ENCODE measurements around the gene FOXI2. TPM values are rescaled to one million over a fixed set of nuclear protein-coding genes. Genes with fewer than 3 reads are reported as not detected.

Gene FOXI2
- total RNA-seq (2022): not detected in 2 replicates
- Bru-seq, nascent RNA: not detected
- not detected for BruChase-seq, experiment 1, labeled RNA remaining after a 2-hour chase
- BruChase-seq, experiment 2, labeled RNA remaining after a 6-hour chase: not detected
- long read RNA-seq: 0 reads

DNA sequence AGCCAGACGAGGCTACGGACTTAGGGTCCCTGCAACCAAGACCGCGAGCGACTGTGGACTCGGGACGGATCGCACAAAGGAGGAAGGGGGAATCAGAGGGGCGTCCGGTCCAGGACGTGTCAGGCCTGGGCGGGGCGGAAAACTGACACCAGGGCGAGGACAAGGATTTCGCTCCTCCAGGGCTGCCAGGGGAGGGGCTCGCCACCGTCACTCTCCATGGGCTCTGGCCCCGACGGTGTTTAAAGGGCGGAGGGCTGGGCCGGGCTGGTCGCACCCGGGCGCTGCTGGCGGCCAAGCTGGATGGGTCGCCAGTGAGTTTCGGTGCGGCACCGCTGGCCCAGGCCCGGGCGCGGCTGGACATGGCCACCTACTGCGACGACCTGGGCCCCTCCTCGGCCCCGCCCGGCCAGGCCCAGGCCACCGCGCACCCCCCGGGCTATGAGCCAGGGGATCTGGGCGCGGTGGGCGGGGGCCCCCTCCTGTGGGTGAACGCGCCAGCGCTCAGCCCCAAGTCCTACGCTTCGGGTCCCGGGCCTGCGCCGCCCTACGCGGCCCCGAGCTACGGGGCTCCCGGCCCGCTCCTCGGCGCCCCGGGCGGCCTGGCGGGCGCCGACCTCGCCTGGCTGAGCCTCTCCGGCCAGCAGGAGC is at the start of gene FOXI2:
Gene FOXI2 (plus strand): TSS at position 271 of the 648 bp plus-strand sequence. CDS start 89 bp downstream, at position 360.
- Mint-ChIP-seq H3K4me3 (ENCODE audit: unreplicated experiment) (no peak within 1 kb of the TSS), H3K27ac (ENCODE audit: unreplicated experiment) (no peak within 1 kb of the TSS), H3K36me3 (ENCODE audit: insufficient read depth, unreplicated experiment) (no peaks in the 10 kb centered on the region), H3K27me3 (ENCODE audit: insufficient read depth, unreplicated experiment) (peaks cover 11% of the 10 kb centered on the region), H3K4me1 (ENCODE audit: low read depth, unreplicated experiment) (no peaks in the 10 kb centered on the region), H3K9me3 (ENCODE audit: unreplicated experiment) (no peaks in the 10 kb centered on the region)
- DNase-seq: no peak
- ChIA-PET POLR2A (no interaction called here), CTCF (no interaction called here)
- Histone ChIP-seq H3K4me1 (no peaks in the 10 kb centered on the region), H3K9me3 (peaks cover 5% of the 10 kb centered on the region; the same call in 1 of the 2 replicates), H3K4me3 (ENCODE audit: low read depth, low read length) (no peak within 1 kb of the TSS), H3K36me3 (ENCODE audit: control insufficient read depth, insufficient read depth, low read length) (no peaks in the 10 kb centered on the region), H3K27me3 (replicated peaks; ENCODE audit: control insufficient read depth, insufficient read depth, low read length) (no peaks in the 10 kb centered on the region)
- TF ChIP-seq, protein P1, sequence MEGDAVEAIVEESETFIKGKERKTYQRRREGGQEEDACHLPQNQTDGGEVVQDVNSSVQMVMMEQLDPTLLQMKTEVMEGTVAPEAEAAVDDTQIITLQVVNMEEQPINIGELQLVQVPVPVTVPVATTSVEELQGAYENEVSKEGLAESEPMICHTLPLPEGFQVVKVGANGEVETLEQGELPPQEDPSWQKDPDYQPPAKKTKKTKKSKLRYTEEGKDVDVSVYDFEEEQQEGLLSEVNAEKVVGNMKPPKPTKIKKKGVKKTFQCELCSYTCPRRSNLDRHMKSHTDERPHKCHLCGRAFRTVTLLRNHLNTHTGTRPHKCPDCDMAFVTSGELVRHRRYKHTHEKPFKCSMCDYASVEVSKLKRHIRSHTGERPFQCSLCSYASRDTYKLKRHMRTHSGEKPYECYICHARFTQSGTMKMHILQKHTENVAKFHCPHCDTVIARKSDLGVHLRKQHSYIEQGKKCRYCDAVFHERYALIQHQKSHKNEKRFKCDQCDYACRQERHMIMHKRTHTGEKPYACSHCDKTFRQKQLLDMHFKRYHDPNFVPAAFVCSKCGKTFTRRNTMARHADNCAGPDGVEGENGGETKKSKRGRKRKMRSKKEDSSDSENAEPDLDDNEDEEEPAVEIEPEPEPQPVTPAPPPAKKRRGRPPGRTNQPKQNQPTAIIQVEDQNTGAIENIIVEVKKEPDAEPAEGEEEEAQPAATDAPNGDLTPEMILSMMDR (IDR thresholded peaks at IDR 0.05; ENCODE audit: insufficient read depth in 1 of 2, low read depth in 1 of 2, low read length in 1 of 2, severe bottlenecking in 1 of 2, unreplicated experiment in 1 of 2): no peak
- intact Hi-C loops (cut with micrococcal nuclease; ENCODE audit: unreplicated experiment): no loop called here
- no TSS peak for BruUV-seq (replicated peaks)

DNA sequence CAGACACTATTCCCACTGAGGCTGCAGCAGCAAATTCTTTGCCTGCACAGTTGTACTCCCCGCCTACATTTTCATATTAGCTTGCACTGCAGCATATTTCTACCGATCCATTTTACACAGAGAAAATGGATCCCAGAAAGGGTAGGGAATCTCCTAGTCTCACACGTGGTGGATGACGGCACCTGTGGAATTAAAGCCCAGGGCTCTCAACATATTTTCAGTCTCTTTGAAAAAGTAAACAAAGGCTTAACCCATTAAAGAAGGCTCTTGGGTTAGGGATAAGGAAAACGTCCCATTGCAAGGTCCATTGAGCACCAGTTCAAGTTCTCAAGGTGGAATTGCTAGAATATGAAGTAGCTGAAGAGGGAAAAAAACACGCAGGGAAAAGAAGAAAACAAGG is 49.4 kb upstream of the FOXI2 start:
- H3K36me3 Mint-ChIP-seq (ENCODE audit: insufficient read depth, unreplicated experiment): no peaks in the 10 kb centered on the region
- Histone ChIP-seq H3K4me1 (no peaks in the 10 kb centered on the region), H3K4me3 (ENCODE audit: low read depth, low read length) (no peak overlapping the region), H3K27me3 (replicated peaks; ENCODE audit: control insufficient read depth, insufficient read depth, low read length) (no peaks in the 10 kb centered on the region), H3K36me3 (ENCODE audit: control insufficient read depth, insufficient read depth, low read length) (no peaks in the 10 kb centered on the region), H3K9me3 (no peaks in the 10 kb centered on the region)
- H3K4me1 Mint-ChIP-seq (ENCODE audit: low read depth, unreplicated experiment): no peaks in the 10 kb centered on the region
- no peak overlapping the region for H3K27ac Mint-ChIP-seq (ENCODE audit: unreplicated experiment)
- no peaks in the 10 kb centered on the region for H3K9me3 Mint-ChIP-seq (ENCODE audit: unreplicated experiment)
- intact Hi-C loops (cut with micrococcal nuclease; ENCODE audit: unreplicated experiment): no loop called here
- ChIA-PET POLR2A (no interaction called here), CTCF (no interaction called here)
- H3K4me3 Mint-ChIP-seq (ENCODE audit: unreplicated experiment): no peak overlapping the region
- H3K27me3 Mint-ChIP-seq (ENCODE audit: insufficient read depth, unreplicated experiment): peaks cover 16% of the 10 kb centered on the region
- no peak for DNase-seq
- BruUV-seq (replicated peaks): no TSS peak
- TF ChIP-seq, protein P1 (IDR thresholded peaks at IDR 0.05; ENCODE audit: insufficient read depth in 1 of 2, low read depth in 1 of 2, low read length in 1 of 2, severe bottlenecking in 1 of 2, unreplicated experiment in 1 of 2): no peak

DNA sequence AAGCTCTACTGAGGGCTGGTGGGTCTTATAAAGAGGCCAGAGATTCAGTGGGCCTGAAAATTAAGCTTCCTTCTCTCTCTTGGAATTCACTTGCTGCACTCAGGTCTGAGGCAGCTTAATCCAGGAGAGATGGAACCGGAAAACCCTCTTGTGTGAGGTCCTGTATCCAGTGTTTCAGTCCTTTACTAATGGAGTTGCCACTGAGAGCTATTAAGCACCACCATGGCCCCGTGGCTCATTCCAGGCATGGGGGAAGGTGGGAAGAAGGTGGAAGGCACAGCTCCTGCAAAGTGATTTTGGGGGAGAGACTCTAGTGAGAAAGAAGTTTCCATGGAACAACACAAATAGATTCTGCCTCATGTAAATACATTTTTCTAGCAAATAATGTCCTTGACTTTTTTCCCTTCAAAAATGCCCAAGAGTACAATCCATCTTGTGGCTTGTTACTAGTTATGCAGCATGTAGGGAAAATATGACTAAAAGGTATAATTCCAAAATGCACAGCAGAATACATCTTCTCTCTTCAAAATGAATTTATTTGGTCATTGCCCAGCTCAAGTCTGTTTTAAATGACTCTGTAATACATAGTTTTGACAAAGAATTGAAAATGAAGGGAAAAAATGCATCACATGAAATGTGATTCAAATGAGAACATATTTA is 46.7 kb upstream of the FOXI2 start:
- DNase-seq: no peak
- TF ChIP-seq, protein P1 (IDR thresholded peaks at IDR 0.05; ENCODE audit: insufficient read depth in 1 of 2, low read depth in 1 of 2, low read length in 1 of 2, severe bottlenecking in 1 of 2, unreplicated experiment in 1 of 2): no peak
- Mint-ChIP-seq H3K36me3 (ENCODE audit: insufficient read depth, unreplicated experiment) (no peaks in the 10 kb centered on the region), H3K4me3 (ENCODE audit: unreplicated experiment) (no peak overlapping the region), H3K27ac (ENCODE audit: unreplicated experiment) (no peak overlapping the region), H3K9me3 (ENCODE audit: unreplicated experiment) (no peaks in the 10 kb centered on the region), H3K27me3 (ENCODE audit: insufficient read depth, unreplicated experiment) (peaks cover 12% of the 10 kb centered on the region), H3K4me1 (ENCODE audit: low read depth, unreplicated experiment) (no peaks in the 10 kb centered on the region)
- no TSS peak for BruUV-seq (replicated peaks)
- Histone ChIP-seq H3K4me3 (ENCODE audit: low read depth, low read length) (no peak overlapping the region), H3K9me3 (no peaks in the 10 kb centered on the region), H3K4me1 (no peaks in the 10 kb centered on the region), H3K36me3 (ENCODE audit: control insufficient read depth, insufficient read depth, low read length) (no peaks in the 10 kb centered on the region), H3K27me3 (replicated peaks; ENCODE audit: control insufficient read depth, insufficient read depth, low read length) (no peaks in the 10 kb centered on the region)
- CTCF ChIA-PET: no interaction called here
- intact Hi-C loops (cut with micrococcal nuclease; ENCODE audit: unreplicated experiment): no loop called here
- POLR2A ChIA-PET: no interaction called here

Data from Caco-2 (cell line).